WTC11 (cell line): ENCODE measurements around the gene SCNN1B.

ENCODE experiments used
- ATF2 ChIP-seq: sonication (generic); formaldehyde crosslinking; IDR thresholded peaks from 2 replicates; pipeline ENCODE4 v1.8.1; 2022; ENCODE audit warnings: low read depth, missing genetic modification reagents, borderline replicate concordance
- CTCF ChIP-seq: fragments of 200-600 bp; IDR thresholded peaks from 2 replicates; pipeline ENCODE4 v1.8.0; 2022; ENCODE audit warnings: antibody characterized with exemption
- JUN ChIP-seq: sonication (generic); formaldehyde crosslinking; IDR thresholded peaks from 2 replicates; pipeline ENCODE4 v1.8.0; 2023; ENCODE audit warnings: mild to moderate bottlenecking, missing genetic modification reagents
- NFE2L1 ChIP-seq: sonication (generic); formaldehyde crosslinking; IDR thresholded peaks from 2 replicates; pipeline ENCODE4 v1.8.1; 2023; ENCODE audit warnings: missing genetic modification reagents
- STAT6 ChIP-seq: sonication (generic); formaldehyde crosslinking; conservative IDR thresholded peaks from 2 replicates; pipeline ENCODE4 v1.8.1; 2023; ENCODE audit warnings: mild to moderate bottlenecking, low read depth, missing genetic modification reagents, moderate library complexity

GRCh38 chr16:23303685-23304084 lies 1.6 kb downstream of the SCNN1B start:
- no peak for TF ChIP-seq ATF2
- no peak for TF ChIP-seq NFE2L1 (CRISPR knock-in tag)
- TF ChIP-seq CTCF, result no peak
- no peak for TF ChIP-seq STAT6 (CRISPR knock-in tag)
- no peak for TF ChIP-seq JUN (CRISPR knock-in tag)
